ENCODE data around the gene HSPA6.

- TF ChIP-seq POLR2A (IDR thresholded peaks at IDR 0.05) (no peak), CTCF (IDR thresholded peaks at IDR 0.05) (no peak)
Observed at GRCh38 chr1:161531986-161532643, 7.8 kb downstream of the HSPA6 start.
